ENCODE data around the gene IQCK.

DNA sequence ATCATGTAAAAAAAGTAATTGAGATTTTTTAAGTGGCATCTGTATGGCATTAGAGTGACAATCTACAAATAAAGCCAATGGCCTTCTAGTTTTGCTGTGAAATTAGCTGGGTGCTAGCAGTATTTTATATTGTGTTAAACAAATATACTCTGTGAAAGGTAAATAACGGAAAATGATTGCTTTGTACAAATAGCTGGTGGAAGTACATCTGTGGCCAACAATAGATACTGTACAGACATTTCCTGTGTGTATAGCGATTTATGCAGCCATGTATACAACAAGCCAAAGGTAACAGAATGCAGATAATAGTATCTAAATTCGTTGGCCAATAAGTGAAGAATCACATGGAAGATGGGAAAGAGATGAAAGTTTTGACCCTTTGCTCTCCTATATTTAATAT lies 26.6 kb downstream of the IQCK start:
- TF ChIP-seq, protein P1, sequence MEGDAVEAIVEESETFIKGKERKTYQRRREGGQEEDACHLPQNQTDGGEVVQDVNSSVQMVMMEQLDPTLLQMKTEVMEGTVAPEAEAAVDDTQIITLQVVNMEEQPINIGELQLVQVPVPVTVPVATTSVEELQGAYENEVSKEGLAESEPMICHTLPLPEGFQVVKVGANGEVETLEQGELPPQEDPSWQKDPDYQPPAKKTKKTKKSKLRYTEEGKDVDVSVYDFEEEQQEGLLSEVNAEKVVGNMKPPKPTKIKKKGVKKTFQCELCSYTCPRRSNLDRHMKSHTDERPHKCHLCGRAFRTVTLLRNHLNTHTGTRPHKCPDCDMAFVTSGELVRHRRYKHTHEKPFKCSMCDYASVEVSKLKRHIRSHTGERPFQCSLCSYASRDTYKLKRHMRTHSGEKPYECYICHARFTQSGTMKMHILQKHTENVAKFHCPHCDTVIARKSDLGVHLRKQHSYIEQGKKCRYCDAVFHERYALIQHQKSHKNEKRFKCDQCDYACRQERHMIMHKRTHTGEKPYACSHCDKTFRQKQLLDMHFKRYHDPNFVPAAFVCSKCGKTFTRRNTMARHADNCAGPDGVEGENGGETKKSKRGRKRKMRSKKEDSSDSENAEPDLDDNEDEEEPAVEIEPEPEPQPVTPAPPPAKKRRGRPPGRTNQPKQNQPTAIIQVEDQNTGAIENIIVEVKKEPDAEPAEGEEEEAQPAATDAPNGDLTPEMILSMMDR (IDR thresholded peaks at IDR 0.05 in 8 of 11, conservative IDR thresholded peaks at IDR 0.05 in 3 of 11) = no peak
- no peak for TF ChIP-seq POLR2AphosphoS5 (IDR thresholded peaks at IDR 0.05)
- TF ChIP-seq POLR2A (IDR thresholded peaks at IDR 0.05) = no peak
